ENCODE data around the gene AGAP3.
"Not testable (repeated sequence)": the region's sequence is repeated elsewhere in the genome, so short reads cannot be mapped to it uniquely, and the experiment has no call there.

AGAP3 gene

GRCh38 chr7:151085691-151086620, at the start of gene AGAP3:
TSS of gene AGAP3 (plus strand) at chr7:151086475. CDS start at chr7:151086742, 267 bp downstream.
- peak; percentile 91 for DNase-seq (ENCODE audit: low spot score)

GRCh38 chr7:151038951-151039849, 47.1 kb upstream of the AGAP3 start:
- DNase-seq (ENCODE audit: low spot score): peak; percentile 51

GRCh38 chr7:151039850-151040548, 46.3 kb upstream of the AGAP3 start:
- DNase-seq (ENCODE audit: low spot score): no peak

GRCh38 chr7:151040616-151041375, 45.5 kb upstream of the AGAP3 start:
- DNase-seq (ENCODE audit: low spot score): no peak

- not testable (repeated sequence) for DNase-seq (ENCODE audit: low spot score)
These were observed 42.8 kb upstream of the AGAP3 start for GRCh38 chr7:151043449-151043848.

- DNase-seq (ENCODE audit: low spot score): no peak
These were observed 42.3 kb upstream of the AGAP3 start for GRCh38 chr7:151043959-151044358.

- no peak for DNase-seq (ENCODE audit: low spot score)
These were observed 41.0 kb upstream of the AGAP3 start for GRCh38 chr7:151045262-151045661.

- no peak for DNase-seq (ENCODE audit: low spot score)
These were observed 40.3 kb upstream of the AGAP3 start for GRCh38 chr7:151045967-151046366.

GRCh38 chr7:151046603-151047573, 39.4 kb upstream of the AGAP3 start:
- DNase-seq (ENCODE audit: low spot score): no peak

GRCh38 chr7:151047976-151048815, 38.1 kb upstream of the AGAP3 start, which contains the start of gene ASIC3:
TSS of gene ASIC3 (plus strand) at chr7:151048531. CDS start at chr7:151048886, 355 bp downstream.
- no peak for DNase-seq (ENCODE audit: low spot score)

- DNase-seq (ENCODE audit: low spot score): no peak
These were observed 37.3 kb upstream of the AGAP3 start for GRCh38 chr7:151048911-151049463.

- DNase-seq (ENCODE audit: low spot score): peak; percentile 94
These were observed 35.2 kb upstream of the AGAP3 start for GRCh38 chr7:151051108-151051507.

GRCh38 chr7:151053096-151053495, 33.2 kb upstream of the AGAP3 start:
- no peak for DNase-seq (ENCODE audit: low spot score)

GRCh38 chr7:151053751-151054150, 32.5 kb upstream of the AGAP3 start:
- no peak for DNase-seq (ENCODE audit: low spot score)

GRCh38 chr7:151056283-151056665, 30.0 kb upstream of the AGAP3 start:
- no peak for DNase-seq (ENCODE audit: low spot score)

GRCh38 chr7:151056666-151057505, 29.4 kb upstream of the AGAP3 start:
- peak; percentile 51 for DNase-seq (ENCODE audit: low spot score)

GRCh38 chr7:151057506-151057988, 28.7 kb upstream of the AGAP3 start, which contains the start of gene CDK5:
TSS of gene CDK5 (minus strand) at chr7:151057897. CDS start at chr7:151057848, 49 bp downstream.
- DNase-seq (ENCODE audit: low spot score): no peak
